ENCODE results near the gene SORL1-AS1.

Gene SORL1-AS1

DNA sequence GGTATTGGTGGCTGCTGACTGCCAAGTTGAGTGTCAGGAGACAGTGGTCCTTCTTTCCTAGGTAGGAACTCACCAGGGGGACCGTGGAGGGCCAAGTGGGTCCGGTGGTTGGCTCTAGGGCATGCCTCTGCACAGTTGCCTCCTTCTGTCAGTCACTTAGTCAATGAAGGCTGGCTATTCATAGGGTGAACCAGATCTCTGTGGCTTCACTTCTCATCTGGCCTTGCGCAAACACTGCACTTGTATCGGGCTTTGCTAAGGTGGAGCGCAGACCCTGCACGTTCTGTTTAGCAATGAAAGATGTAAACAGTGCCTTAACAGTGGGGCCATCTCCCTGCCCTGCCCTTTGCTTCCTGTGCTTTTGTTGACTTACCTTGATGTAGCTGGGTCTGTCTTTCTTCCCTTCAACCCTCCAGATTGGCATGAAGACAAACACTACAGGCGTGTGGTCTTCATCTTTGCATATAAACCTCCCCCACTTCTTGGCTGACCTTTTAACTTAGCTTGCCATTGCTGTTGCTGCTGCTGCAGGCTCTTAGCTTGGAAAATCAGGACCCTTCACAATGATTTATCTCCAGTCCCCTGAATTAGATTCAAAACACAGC lies 6.7 kb upstream of the SORL1-AS1 start:
- Mint-ChIP-seq H3K27ac (peak overlapping the region; percentile 47), H3K36me3 (peaks cover 3% of the 10 kb centered on the region), H3K9me3 (no peaks in the 10 kb centered on the region), H3K27me3 (no peaks in the 10 kb centered on the region), H3K4me1 (ENCODE audit: low read depth) (peaks cover 99% of the 10 kb centered on the region), H3K4me3 (peak overlapping the region; percentile 35)
- intact Hi-C loops (cut with micrococcal nuclease): loop anchor here (5.0 kb wide), 1 partner anchor 1603 kb away; the partner anchor contains the start of gene HSPA8
- ChIA-PET CTCF (interaction anchor here (6.1 kb wide), 1 partner anchor 8 kb away, joined by 50 read pairs; the partner anchor contains the start of genes SORL1 and SORL1-AS1), POLR2A (interaction anchor here (1.1 kb wide), 1 partner anchor 8 kb away, joined by 3 read pairs; no protein-coding TSS in a partner anchor)
- DNase-seq: peak; percentile 55

DNA sequence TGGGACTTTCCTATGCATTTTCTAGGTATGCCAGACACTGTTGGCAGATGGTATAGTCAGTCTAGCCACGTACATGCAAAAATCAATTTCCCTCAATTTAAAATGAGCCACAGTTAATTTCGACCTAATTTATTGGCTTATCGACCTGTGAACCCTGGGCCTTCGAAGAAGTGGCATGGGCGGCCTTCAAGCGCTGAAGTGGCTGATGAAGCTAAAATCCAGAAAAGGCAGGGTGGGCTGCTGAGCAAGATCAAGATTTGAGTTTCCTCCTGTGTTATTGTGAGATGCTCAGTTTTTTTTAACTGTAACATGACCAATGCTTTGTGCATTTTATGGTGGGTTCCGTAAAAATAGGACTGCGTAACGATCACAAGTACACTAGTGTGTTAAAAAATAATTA lies 5.8 kb upstream of the SORL1-AS1 start:
- Mint-ChIP-seq H3K27me3 (no peaks in the 10 kb centered on the region), H3K36me3 (peaks cover 3% of the 10 kb centered on the region), H3K9me3 (no peaks in the 10 kb centered on the region), H3K27ac (peak overlapping the region; percentile 47), H3K4me1 (ENCODE audit: low read depth) (peaks cover 99% of the 10 kb centered on the region), H3K4me3 (peak overlapping the region; percentile 23)
- no peak for DNase-seq
- POLR2A ChIA-PET: interaction anchor here (1.0 kb wide), 1 partner anchor 14 kb away, joined by 3 read pairs; no protein-coding TSS in a partner anchor
- intact Hi-C loops (cut with micrococcal nuclease): no loop called here
- CTCF ChIA-PET: no interaction called here

DNA sequence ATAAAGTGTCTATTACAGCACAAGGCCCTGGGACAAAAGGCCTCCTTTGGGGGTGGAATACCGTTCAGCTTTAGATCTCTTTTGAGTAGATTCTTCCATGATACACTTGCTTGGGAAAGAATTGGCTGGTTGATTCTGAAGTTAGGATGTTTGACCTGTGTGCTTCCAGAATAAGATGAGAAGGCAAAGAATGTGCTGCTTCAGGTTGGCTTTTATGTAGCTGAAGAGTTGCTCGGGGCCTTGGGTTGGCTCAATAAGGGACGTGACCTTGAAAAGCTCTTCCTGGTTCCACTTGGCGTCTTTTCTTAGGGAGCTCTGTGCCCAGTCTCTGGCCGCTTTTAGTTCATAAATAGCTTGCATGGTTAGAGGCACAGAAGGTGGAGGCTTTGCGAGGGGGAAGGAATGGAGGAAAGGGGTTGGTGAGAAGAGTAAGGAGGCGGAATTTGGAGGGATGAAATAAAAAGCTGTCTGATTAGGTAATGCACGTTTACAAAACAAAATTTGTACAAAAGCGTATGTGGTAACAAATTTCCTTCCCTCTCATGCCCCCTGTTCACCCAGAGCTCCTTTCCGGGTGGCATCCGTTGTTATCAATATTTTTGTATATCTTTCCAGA lies 4.2 kb upstream of the SORL1-AS1 start:
- CTCF ChIA-PET: interaction anchor here (1.4 kb wide), 1 partner anchor 9 kb away, joined by 3 read pairs; no protein-coding TSS in a partner anchor

DNA sequence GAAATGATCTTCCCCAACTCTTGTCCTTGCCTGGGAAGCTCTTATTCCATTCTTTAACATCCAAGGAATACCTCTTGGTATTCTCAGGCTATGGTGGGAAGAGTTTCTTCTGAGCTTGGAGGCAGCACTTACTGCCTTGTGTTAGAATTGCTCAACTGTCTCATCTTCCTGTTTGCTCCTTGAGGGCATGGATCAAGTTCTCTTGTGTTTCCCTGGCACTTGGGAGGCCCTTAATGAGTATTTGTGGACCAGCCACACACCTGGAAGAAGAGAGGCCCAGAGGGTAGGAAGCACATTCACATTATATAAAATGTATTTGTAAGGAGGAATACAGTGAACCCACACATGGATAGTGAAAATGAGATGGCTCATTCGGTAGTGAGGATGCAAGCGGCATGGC lies 3.4 kb upstream of the SORL1-AS1 start:
- no peaks in the 10 kb centered on the region for H3K9me3 Mint-ChIP-seq
- DNase-seq: no peak
- POLR2A ChIA-PET: no interaction called here
- H3K4me1 Mint-ChIP-seq (ENCODE audit: low read depth): peaks cover 86% of the 10 kb centered on the region
- peak overlapping the region; percentile 54 for H3K4me3 Mint-ChIP-seq
- peaks cover 7% of the 10 kb centered on the region for H3K36me3 Mint-ChIP-seq
- CTCF ChIA-PET: no interaction called here
- peak overlapping the region; percentile 93 for H3K27ac Mint-ChIP-seq
- H3K27me3 Mint-ChIP-seq: no peaks in the 10 kb centered on the region
- intact Hi-C loops (cut with micrococcal nuclease): no loop called here

More for the DNA sequence above, 4.2 kb upstream of the SORL1-AS1 start:
- Mint-ChIP-seq H3K4me1 (ENCODE audit: low read depth) (peaks cover 91% of the 10 kb centered on the region), H3K9me3 (no peaks in the 10 kb centered on the region), H3K27me3 (no peaks in the 10 kb centered on the region), H3K27ac (peak overlapping the region; percentile 93), H3K4me3 (peak overlapping the region; percentile 27), H3K36me3 (peaks cover 7% of the 10 kb centered on the region)
- POLR2A ChIA-PET: no interaction called here
- no peak for DNase-seq
- intact Hi-C loops (cut with micrococcal nuclease): no loop called here

DNA sequence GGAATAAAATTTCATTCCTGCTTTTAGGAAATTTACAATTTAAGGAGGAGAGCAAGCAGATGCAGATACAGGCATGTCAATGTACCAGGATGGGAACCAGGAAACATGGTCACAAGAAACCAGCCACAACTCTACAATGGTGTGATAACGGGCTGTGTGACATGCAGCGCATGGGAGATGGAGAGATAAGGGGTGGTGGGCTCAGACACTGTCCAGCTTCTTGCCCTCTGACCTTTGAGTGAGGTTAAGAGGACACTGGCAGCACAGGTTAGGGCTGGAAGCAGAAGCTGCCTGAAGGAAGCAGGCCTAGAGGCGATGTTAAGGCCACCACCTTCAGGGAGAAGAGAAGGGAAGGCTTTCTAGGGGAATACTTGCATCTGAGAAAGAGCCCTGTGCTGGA lies 2.3 kb upstream of the SORL1-AS1 start:
- no peaks in the 10 kb centered on the region for H3K27me3 Mint-ChIP-seq
- H3K36me3 Mint-ChIP-seq: peaks cover 7% of the 10 kb centered on the region
- no peak for DNase-seq
- intact Hi-C loops (cut with micrococcal nuclease): no loop called here
- peak overlapping the region; percentile 87 for H3K4me3 Mint-ChIP-seq
- CTCF ChIA-PET: interaction anchor here (1.6 kb wide), 1 partner anchor 9 kb away, joined by 4 read pairs; no protein-coding TSS in a partner anchor
- POLR2A ChIA-PET: interaction anchor here (1.2 to 1.4 kb wide), 2 partner anchors 9 to 11 kb away, joined by 3 to 6 read pairs; no protein-coding TSS in a partner anchor
- no peaks in the 10 kb centered on the region for H3K9me3 Mint-ChIP-seq
- H3K4me1 Mint-ChIP-seq (ENCODE audit: low read depth): peaks cover 86% of the 10 kb centered on the region
- H3K27ac Mint-ChIP-seq: peak overlapping the region; percentile 93

DNA sequence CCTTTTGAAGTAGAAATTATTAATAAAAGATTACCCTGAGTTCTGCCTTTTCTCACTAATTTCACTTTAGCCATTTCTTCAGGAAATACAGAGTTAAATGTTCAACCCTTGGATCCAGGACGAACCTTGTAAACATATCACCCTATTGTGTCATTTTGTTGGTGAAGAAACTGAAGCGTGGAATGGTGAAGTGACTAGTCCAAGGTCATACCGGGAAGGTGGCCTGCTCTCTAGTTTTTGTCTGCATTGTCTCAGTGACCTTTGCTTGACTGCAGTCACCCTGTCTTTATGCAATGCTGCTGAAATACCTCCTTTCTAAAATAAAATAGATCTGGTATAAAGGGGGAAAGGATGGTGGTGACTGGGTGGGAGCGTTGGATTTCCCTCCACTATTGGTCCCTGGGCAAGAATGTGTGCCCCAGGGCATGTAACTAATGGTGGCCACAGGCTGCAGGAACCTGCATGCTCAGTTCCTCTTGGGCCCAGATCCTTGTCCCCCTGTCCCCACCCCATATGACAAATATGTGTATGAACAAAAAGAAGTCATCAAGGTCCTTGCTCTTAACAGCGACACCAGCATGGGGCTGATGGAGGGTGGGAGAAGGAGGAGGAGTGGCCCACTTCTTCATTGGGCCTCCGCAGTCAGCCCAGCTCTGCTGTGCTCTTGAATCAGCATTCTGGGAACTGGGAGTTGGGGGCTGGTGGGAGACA lies 977 bp upstream of the SORL1-AS1 start:
- Mint-ChIP-seq H3K27me3 (no peaks in the 10 kb centered on the region), H3K9me3 (no peaks in the 10 kb centered on the region), H3K27ac (peak overlapping the region; percentile 93), H3K4me3 (peak overlapping the region; percentile 87), H3K4me1 (ENCODE audit: low read depth) (peaks cover 86% of the 10 kb centered on the region), H3K36me3 (peaks cover 7% of the 10 kb centered on the region)
- peak; percentile 28 for DNase-seq
- ChIA-PET POLR2A (interaction anchor here (0.9 to 1.2 kb wide), 3 partner anchors 12 to 80 kb away, joined by 3 read pairs; no protein-coding TSS in a partner anchor), CTCF (interaction anchor here (0.8 to 1.6 kb wide), 2 partner anchors 11 to 27 kb away, joined by 3 to 4 read pairs; no protein-coding TSS in a partner anchor)
- intact Hi-C loops (cut with micrococcal nuclease): loop anchor here (2.0 kb wide), 2 partner anchors 85 to 125 kb away; no protein-coding TSS in a partner anchor

DNA sequence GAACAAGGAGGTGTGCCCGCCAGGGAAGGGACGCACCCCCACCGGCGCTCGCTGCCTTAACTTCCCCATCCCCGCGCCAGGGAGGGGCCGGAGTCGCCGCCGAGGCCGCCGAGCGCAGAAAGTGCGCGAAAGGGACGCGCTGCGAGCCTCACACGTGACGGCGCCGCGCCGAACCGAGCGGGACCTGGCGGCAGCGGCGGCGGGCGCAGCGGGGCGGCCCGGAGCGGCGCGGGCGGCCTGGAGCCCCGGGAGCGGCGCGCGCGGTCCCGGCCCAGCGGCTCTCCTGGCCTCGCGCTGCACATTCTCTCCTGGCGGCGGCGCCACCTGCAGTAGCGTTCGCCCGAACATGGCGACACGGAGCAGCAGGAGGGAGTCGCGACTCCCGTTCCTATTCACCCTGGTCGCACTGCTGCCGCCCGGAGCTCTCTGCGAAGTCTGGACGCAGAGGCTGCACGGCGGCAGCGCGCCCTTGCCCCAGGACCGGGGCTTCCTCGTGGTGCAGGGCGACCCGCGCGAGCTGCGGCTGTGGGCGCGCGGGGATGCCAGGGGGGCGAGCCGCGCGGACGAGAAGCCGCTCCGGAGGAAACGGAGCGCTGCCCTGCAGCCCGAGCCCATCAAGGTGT lies 670 bp downstream of the SORL1-AS1 start, which contains the start of gene SORL1:
Gene SORL1 (plus strand): TSS at position 329 of the 623 bp plus-strand sequence. CDS start 18 bp downstream, at position 347.
- intact Hi-C loops (cut with micrococcal nuclease): loop anchor here (1.0 to 2.0 kb wide), 9 partner anchors 12 to 214 kb away; partner anchors contain the start of gene SC5D
- peak within 1 kb of the TSS; percentile 93 for H3K27ac Mint-ChIP-seq
- no peaks in the 10 kb centered on the region for H3K9me3 Mint-ChIP-seq
- peak; percentile 86 for DNase-seq
- ChIA-PET CTCF (interaction anchor here (0.6 to 4.4 kb wide), 10 partner anchors 10 to 140 kb away, joined by 3 to 50 read pairs (median 4); no protein-coding TSS in a partner anchor), POLR2A (interaction anchor here (1.0 to 4.4 kb wide), 7 partner anchors 8 to 20 kb away, joined by 3 to 51 read pairs (median 3); no protein-coding TSS in a partner anchor)
- H3K36me3 Mint-ChIP-seq: peaks cover 4% of the 10 kb centered on the region
- H3K4me1 Mint-ChIP-seq (ENCODE audit: low read depth): peaks cover 86% of the 10 kb centered on the region
- no peaks in the 10 kb centered on the region for H3K27me3 Mint-ChIP-seq
- peak within 1 kb of the TSS; percentile 87 for H3K4me3 Mint-ChIP-seq

DNA sequence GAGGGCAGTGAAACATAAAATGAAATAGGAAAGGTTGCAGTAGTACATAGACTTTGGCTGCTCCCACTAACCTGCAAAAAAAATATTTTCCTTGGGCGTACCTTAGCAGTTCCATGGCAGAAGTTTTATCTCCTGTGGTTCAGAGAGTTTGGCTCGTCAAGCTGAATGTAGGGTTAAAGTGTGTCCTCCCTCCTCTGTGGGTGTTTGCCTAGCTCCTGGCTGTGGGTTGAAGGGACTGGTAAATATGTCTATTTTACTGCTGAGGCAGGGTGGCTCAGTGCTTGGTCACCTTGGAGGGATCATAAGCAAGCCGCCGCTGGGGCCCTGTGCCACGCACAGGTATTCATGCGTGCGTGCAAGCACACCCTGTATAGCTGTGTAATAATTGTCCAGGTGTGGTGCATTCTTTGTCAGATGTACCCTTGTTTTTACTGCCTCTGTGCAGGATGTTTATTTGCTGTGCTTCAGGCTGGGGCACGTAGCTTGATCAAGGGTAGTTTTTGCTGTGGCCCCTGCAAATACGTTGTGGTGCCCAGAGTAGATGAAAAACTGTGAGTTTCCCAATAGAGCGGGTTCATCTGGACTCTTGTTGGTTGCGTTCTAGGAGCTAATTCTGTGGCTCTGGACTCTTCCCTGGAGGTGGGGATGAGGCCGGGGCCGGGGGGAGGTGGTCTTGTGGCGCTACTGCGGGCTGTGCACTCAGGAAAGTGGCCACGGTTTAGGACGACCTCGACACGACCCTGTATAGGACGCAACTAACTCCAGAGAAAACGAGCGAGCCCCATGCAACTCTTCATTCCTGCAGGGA lies 1.4 kb downstream of the SORL1-AS1 start:
- peak; percentile 66 for DNase-seq
- Mint-ChIP-seq H3K36me3 (peaks cover 6% of the 10 kb centered on the region), H3K27ac (peak overlapping the region; percentile 90), H3K9me3 (no peaks in the 10 kb centered on the region), H3K27me3 (no peaks in the 10 kb centered on the region), H3K4me3 (peak overlapping the region; percentile 87), H3K4me1 (ENCODE audit: low read depth) (peaks cover 84% of the 10 kb centered on the region)
- POLR2A ChIA-PET: interaction anchor here (0.7 to 4.4 kb wide), 6 partner anchors 8 to 129 kb away, joined by 3 to 51 read pairs (median 3); no protein-coding TSS in a partner anchor
- CTCF ChIA-PET: interaction anchor here (0.8 to 4.4 kb wide), 12 partner anchors 11 to 140 kb away, joined by 3 to 50 read pairs (median 4); no protein-coding TSS in a partner anchor
- intact Hi-C loops (cut with micrococcal nuclease): loop anchor here (2.0 kb wide), 1 partner anchor 15 kb away; no protein-coding TSS in a partner anchor

DNA sequence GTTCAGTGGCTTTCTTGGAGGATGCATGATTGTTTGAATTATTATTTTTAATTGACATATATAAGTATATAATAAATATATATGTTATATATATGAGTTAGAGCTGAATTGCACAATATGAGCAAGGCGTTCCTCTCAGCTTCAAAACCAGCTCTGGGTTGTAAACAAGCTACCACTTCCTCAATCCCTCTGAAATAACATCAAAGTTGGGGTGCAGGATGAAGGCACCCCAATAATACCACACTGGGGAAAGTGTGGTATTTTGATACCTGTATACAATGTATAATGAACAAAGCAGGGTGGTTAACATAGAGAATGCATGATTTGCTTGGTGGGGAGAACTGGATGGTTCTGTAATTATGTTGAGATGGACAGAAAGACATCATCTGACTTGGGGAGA lies 2.4 kb downstream of the SORL1-AS1 start:
- H3K27me3 Mint-ChIP-seq: no peaks in the 10 kb centered on the region
- ChIA-PET CTCF (interaction anchor here (0.9 to 4.4 kb wide), 10 partner anchors 12 to 141 kb away, joined by 3 to 50 read pairs (median 4); no protein-coding TSS in a partner anchor), POLR2A (interaction anchor here (2.2 to 4.4 kb wide), 3 partner anchors 13 to 33 kb away, joined by 5 to 51 read pairs (median 31); no protein-coding TSS in a partner anchor)

DNA sequence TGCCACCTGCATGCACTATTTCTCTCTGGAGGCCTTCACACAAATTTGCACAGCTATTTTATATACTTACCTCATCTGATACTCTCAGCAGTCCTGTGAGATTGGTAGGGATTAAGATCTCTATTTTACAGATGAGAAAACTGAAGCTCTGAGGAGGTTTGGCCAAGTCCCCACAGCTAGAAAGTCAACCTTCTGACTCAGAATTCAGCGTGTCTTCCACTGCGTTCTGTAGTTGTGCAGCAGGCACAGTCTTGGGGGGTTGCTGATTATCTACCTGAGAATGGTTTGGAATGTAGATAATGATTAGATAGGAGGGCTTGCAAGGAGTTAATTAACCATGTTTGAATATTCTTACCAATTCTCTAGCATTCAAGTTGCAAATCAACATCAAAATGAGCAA lies 3.1 kb downstream of the SORL1-AS1 start:
- peak; percentile 41 for DNase-seq
- Mint-ChIP-seq H3K4me1 (ENCODE audit: low read depth) (peaks cover 83% of the 10 kb centered on the region), H3K27ac (peak overlapping the region; percentile 83), H3K27me3 (no peaks in the 10 kb centered on the region), H3K36me3 (peaks cover 6% of the 10 kb centered on the region), H3K9me3 (no peaks in the 10 kb centered on the region), H3K4me3 (peak overlapping the region; percentile 31)
- ChIA-PET CTCF (interaction anchor here (0.9 to 4.4 kb wide), 8 partner anchors 13 to 142 kb away, joined by 3 to 50 read pairs (median 4); no protein-coding TSS in a partner anchor), POLR2A (interaction anchor here (1.4 to 4.4 kb wide), 3 partner anchors 14 to 34 kb away, joined by 5 to 51 read pairs (median 6); no protein-coding TSS in a partner anchor)
- intact Hi-C loops (cut with micrococcal nuclease): loop anchor here (2.0 kb wide), 2 partner anchors 13 to 27 kb away; no protein-coding TSS in a partner anchor

More for the DNA sequence above, 2.4 kb downstream of the SORL1-AS1 start:
- Mint-ChIP-seq H3K36me3 (peaks cover 6% of the 10 kb centered on the region), H3K9me3 (no peaks in the 10 kb centered on the region), H3K27ac (peak overlapping the region; percentile 90), H3K4me3 (peak overlapping the region; percentile 87), H3K4me1 (ENCODE audit: low read depth) (peaks cover 83% of the 10 kb centered on the region)
- intact Hi-C loops (cut with micrococcal nuclease): loop anchor here (2.0 kb wide), 1 partner anchor 14 kb away; no protein-coding TSS in a partner anchor
- no peak for DNase-seq
